Measurements from ENCODE around the gene LAIR1. TPM values are rescaled to one million over a fixed set of nuclear protein-coding genes. Genes with fewer than 3 reads are reported as not detected.

Gene LAIR1
- total RNA-seq, 4 donors from 2014 or later = 1.9 to 18.4 (median 7.3) TPM

- Histone ChIP-seq H3K27me3 (peaks cover 46% of the 10 kb centered on the region), H3K36me3 (no peaks in the 10 kb centered on the region), H3K4me1 (peaks cover 0 to 13% (median 0%) of the 10 kb centered on the region in 4 donors), H3K27ac (no peak overlapping the region), H3K4me3 (no peak overlapping the region), H3K9me3 (no peaks in the 10 kb centered on the region)
- TF ChIP-seq EP300 (IDR thresholded peaks at IDR 0.05; ENCODE audit: low read depth) (no peak), POLR2AphosphoS5 (IDR thresholded peaks at IDR 0.05) (no peak), POLR2A (IDR thresholded peaks at IDR 0.05) (no peak)
- TF ChIP-seq, protein P1, sequence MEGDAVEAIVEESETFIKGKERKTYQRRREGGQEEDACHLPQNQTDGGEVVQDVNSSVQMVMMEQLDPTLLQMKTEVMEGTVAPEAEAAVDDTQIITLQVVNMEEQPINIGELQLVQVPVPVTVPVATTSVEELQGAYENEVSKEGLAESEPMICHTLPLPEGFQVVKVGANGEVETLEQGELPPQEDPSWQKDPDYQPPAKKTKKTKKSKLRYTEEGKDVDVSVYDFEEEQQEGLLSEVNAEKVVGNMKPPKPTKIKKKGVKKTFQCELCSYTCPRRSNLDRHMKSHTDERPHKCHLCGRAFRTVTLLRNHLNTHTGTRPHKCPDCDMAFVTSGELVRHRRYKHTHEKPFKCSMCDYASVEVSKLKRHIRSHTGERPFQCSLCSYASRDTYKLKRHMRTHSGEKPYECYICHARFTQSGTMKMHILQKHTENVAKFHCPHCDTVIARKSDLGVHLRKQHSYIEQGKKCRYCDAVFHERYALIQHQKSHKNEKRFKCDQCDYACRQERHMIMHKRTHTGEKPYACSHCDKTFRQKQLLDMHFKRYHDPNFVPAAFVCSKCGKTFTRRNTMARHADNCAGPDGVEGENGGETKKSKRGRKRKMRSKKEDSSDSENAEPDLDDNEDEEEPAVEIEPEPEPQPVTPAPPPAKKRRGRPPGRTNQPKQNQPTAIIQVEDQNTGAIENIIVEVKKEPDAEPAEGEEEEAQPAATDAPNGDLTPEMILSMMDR (IDR thresholded peaks at IDR 0.05) = no peak
- intact Hi-C loops (cut with DNase I; ENCODE audit: low total_unique reads) = no loop called here
- DNase-seq = no peak
- 68 to 94% methylated on average over 3 to 5 of the region's 5 CpGs for WGBS, 2 donors (ENCODE audit: low coverage in 1 of 2)
- in situ Hi-C loops (cut with MboI; ENCODE audit: low pct_ligation_motif_present in 1 of 4, low pct_unique_long_range_greater_than_20kb in 1 of 4, low sequenced_read_pairs in 3 of 4) = loop anchor here in 1 of 4 donors (10.0 kb wide), 1 partner anchor 67 kb away; no protein-coding TSS in a partner anchor
These were observed 27.4 kb upstream of the LAIR1 start for GRCh38 chr19:54392105-54392504.

DNA sequence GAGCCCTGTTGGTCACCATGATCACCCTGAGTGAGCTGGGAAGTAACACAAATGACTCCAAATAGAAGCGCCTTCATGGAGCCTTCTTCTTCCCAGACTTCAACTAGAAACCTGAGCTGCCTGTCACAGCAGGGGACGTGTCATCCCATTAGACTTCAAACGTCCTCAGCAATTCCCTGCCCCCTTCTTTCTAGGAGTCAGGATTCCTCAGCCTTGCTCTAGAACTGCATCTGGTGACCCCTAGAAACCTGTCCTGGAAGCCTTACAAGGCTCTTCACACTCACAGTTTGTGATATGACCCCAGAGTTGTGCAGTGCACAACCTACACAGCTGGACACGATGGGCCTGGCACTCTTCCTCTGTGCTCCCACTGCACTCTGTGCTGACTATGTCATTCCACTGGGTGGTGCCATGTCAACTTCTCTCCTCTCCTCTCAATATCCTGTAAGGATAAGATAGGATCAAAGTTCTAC lies 26.9 kb upstream of the LAIR1 start:
- DNase-seq = no peak
- Histone ChIP-seq H3K4me1 (peaks cover 0 to 13% (median 0%) of the 10 kb centered on the region in 4 donors), H3K27ac (no peak overlapping the region), H3K4me3 (no peak overlapping the region), H3K9me3 (no peaks in the 10 kb centered on the region), H3K27me3 (peaks cover 51% of the 10 kb centered on the region), H3K36me3 (no peaks in the 10 kb centered on the region)
- WGBS, 2 donors (ENCODE audit: low coverage in 1 of 2) = 14 to 33% methylated on average over 1 to 4 of the region's 4 CpGs
- in situ Hi-C loops (cut with MboI; ENCODE audit: low pct_ligation_motif_present in 1 of 4, low pct_unique_long_range_greater_than_20kb in 1 of 4, low sequenced_read_pairs in 3 of 4) (loop anchor here in 1 of 4 donors (10.0 kb wide), 1 partner anchor 67 kb away; no protein-coding TSS in a partner anchor), intact Hi-C loops (cut with DNase I; ENCODE audit: low total_unique reads) (no loop called here)
- TF ChIP-seq, protein P1 (IDR thresholded peaks at IDR 0.05) = no peak
- TF ChIP-seq POLR2AphosphoS5 (IDR thresholded peaks at IDR 0.05) (no peak), POLR2A (IDR thresholded peaks at IDR 0.05) (no peak)

- no peaks in the 10 kb centered on the region for H3K9me3 ChIP-seq
- WGBS, 2 donors (ENCODE audit: low coverage in 1 of 2) = 25 to 27% methylated on average over 7 of the region's 7 CpGs
- peaks cover 0 to 13% (median 0%) of the 10 kb centered on the region in 4 donors for H3K4me1 ChIP-seq
- peak; percentile 40 for DNase-seq
- intact Hi-C loops (cut with DNase I; ENCODE audit: low total_unique reads) = no loop called here
- no peak overlapping the region for H3K4me3 ChIP-seq
- TF ChIP-seq, protein P1 (IDR thresholded peaks at IDR 0.05) = peak; percentile 64 to 74 (median 69)
- TF ChIP-seq POLR2A (IDR thresholded peaks at IDR 0.05) = no peak
- H3K36me3 ChIP-seq = no peaks in the 10 kb centered on the region
- H3K27ac ChIP-seq = no peak overlapping the region
- H3K27me3 ChIP-seq = peaks cover 52% of the 10 kb centered on the region
- in situ Hi-C loops (cut with MboI; ENCODE audit: low pct_ligation_motif_present in 1 of 4, low pct_unique_long_range_greater_than_20kb in 1 of 4, low sequenced_read_pairs in 3 of 4) = loop anchor here in 1 of 4 donors (10.0 kb wide), 1 partner anchor 66 kb away; no protein-coding TSS in a partner anchor
These were observed 26.3 kb upstream of the LAIR1 start for GRCh38 chr19:54390942-54391577.

GRCh38 chr19:54389553-54389952 lies 24.8 kb upstream of the LAIR1 start:
- in situ Hi-C loops (cut with MboI; ENCODE audit: low pct_ligation_motif_present in 1 of 4, low pct_unique_long_range_greater_than_20kb in 1 of 4, low sequenced_read_pairs in 3 of 4) (no loop called here), intact Hi-C loops (cut with DNase I; ENCODE audit: low total_unique reads) (no loop called here)
- 35 to 56% methylated on average over 4 of the region's 4 CpGs for WGBS, 2 donors (ENCODE audit: low coverage in 1 of 2)
- Histone ChIP-seq H3K36me3 (no peaks in the 10 kb centered on the region), H3K27me3 (peaks cover 57% of the 10 kb centered on the region), H3K4me3 (no peak overlapping the region), H3K27ac (peak overlapping the region in 1 of 4 donors; percentile 60), H3K4me1 (peaks cover 0 to 13% (median 0%) of the 10 kb centered on the region in 4 donors), H3K9me3 (no peaks in the 10 kb centered on the region)
- TF ChIP-seq, protein P1 (IDR thresholded peaks at IDR 0.05) = no peak
- TF ChIP-seq EP300 (IDR thresholded peaks at IDR 0.05; ENCODE audit: low read depth) (no peak), POLR2A (IDR thresholded peaks at IDR 0.05) (no peak), POLR2AphosphoS5 (IDR thresholded peaks at IDR 0.05) (no peak)
- DNase-seq = no peak
